ENCODE data around the gene WIZ. TPM values are rescaled to one million over a fixed set of nuclear protein-coding genes. Genes with fewer than 3 reads are reported as not detected.

WIZ gene
- polyA plus RNA-seq, 1 donor (not counting 4 experiments of a cell fraction or from before 2014, with no cell fraction given) = 5.1 TPM

- no peak for DNase-seq (ENCODE audit: low read depth, low spot score)
- Histone ChIP-seq H3K27ac (ENCODE audit: control insufficient read depth, insufficient read depth, low read length) (no peak overlapping the region), H3K9me3 (ENCODE audit: control insufficient read depth, low read depth, low read length) (no peaks in the 10 kb centered on the region), H3K27me3 (ENCODE audit: control insufficient read depth, extremely low read depth, insufficient read depth, low read length) (peaks cover 19% of the 10 kb centered on the region), H3K36me3 (ENCODE audit: control insufficient read depth in 2 of 2, extremely low read depth in 1 of 2, insufficient read depth in 2 of 2, low read length in 2 of 2) (no peaks in the 10 kb centered on the region), H4K20me1 (ENCODE audit: control insufficient read depth, extremely low read depth, insufficient read depth, low read length) (no peaks in the 10 kb centered on the region), H3K9me1 (ENCODE audit: control insufficient read depth, extremely low read depth, insufficient read depth, low read length) (no peaks in the 10 kb centered on the region), H3K4me1 (ENCODE audit: control insufficient read depth, extremely low read depth, insufficient read depth, low read length) (no peaks in the 10 kb centered on the region), H3K79me2 (ENCODE audit: control insufficient read depth, insufficient read depth, low read length) (no peaks in the 10 kb centered on the region), H3K4me3 (ENCODE audit: control insufficient read depth in 2 of 3, extremely low read depth in 1 of 3, insufficient read depth in 2 of 3, low read depth in 1 of 3, low read length in 3 of 3) (no peak overlapping the region), H3K9ac (ENCODE audit: control insufficient read depth, extremely low read depth, insufficient read depth, low read length) (no peak overlapping the region), H3K4me2 (ENCODE audit: control insufficient read depth, extremely low read depth, insufficient read depth, low read depth, low read length) (no peak overlapping the region), H2AFZ (ENCODE audit: control insufficient read depth, low read length) (no peak overlapping the region)
- dilution Hi-C loops (cut with MboI; ENCODE audit: extremely low pct_ligation_motif_present, low sequenced_read_pairs) = no loop called here
- FAIRE-seq = no peak
- TF ChIP-seq CTCF (optimal IDR thresholded peaks at IDR 0.05 in 1 of 3, IDR thresholded peaks at IDR 0.05 in 1 of 3, conservative IDR thresholded peaks at IDR 0.05 in 1 of 3; ENCODE audit: extremely low read depth in 1 of 3, insufficient read depth in 2 of 3, low read length in 3 of 3) = no peak
- TF ChIP-seq EZH2 (IDR thresholded peaks at IDR 0.05; ENCODE audit: low read length) = no peak
These were observed 19.1 kb upstream of the WIZ start for GRCh38 chr19:15468675-15469512.

- dilution Hi-C loops (cut with MboI; ENCODE audit: extremely low pct_ligation_motif_present, low sequenced_read_pairs) = no loop called here
- peaks cover 23% of the 10 kb centered on the region for H3K27me3 ChIP-seq (ENCODE audit: control insufficient read depth, extremely low read depth, insufficient read depth, low read length)
These were observed 18.0 kb upstream of the WIZ start for GRCh38 chr19:15467734-15468214.

More at GRCh38 chr19:15467734-15468214, 18.0 kb upstream of the WIZ start:
- Histone ChIP-seq H3K79me2 (ENCODE audit: control insufficient read depth, insufficient read depth, low read length) (no peaks in the 10 kb centered on the region), H3K4me1 (ENCODE audit: control insufficient read depth, extremely low read depth, insufficient read depth, low read length) (no peaks in the 10 kb centered on the region), H2AFZ (ENCODE audit: control insufficient read depth, low read length) (no peak overlapping the region), H3K9me1 (ENCODE audit: control insufficient read depth, extremely low read depth, insufficient read depth, low read length) (no peaks in the 10 kb centered on the region), H3K9ac (ENCODE audit: control insufficient read depth, extremely low read depth, insufficient read depth, low read length) (no peak overlapping the region), H3K36me3 (ENCODE audit: control insufficient read depth in 2 of 2, extremely low read depth in 1 of 2, insufficient read depth in 2 of 2, low read length in 2 of 2) (no peaks in the 10 kb centered on the region), H3K4me3 (ENCODE audit: control insufficient read depth in 2 of 3, extremely low read depth in 1 of 3, insufficient read depth in 2 of 3, low read depth in 1 of 3, low read length in 3 of 3) (no peak overlapping the region), H3K9me3 (ENCODE audit: control insufficient read depth, low read depth, low read length) (no peaks in the 10 kb centered on the region), H4K20me1 (ENCODE audit: control insufficient read depth, extremely low read depth, insufficient read depth, low read length) (no peaks in the 10 kb centered on the region), H3K27ac (ENCODE audit: control insufficient read depth, insufficient read depth, low read length) (no peak overlapping the region), H3K4me2 (ENCODE audit: control insufficient read depth, extremely low read depth, insufficient read depth, low read depth, low read length) (no peak overlapping the region)
- TF ChIP-seq EZH2 (IDR thresholded peaks at IDR 0.05; ENCODE audit: low read length) = no peak
- no peak for TF ChIP-seq CTCF (optimal IDR thresholded peaks at IDR 0.05 in 1 of 3, IDR thresholded peaks at IDR 0.05 in 1 of 3, conservative IDR thresholded peaks at IDR 0.05 in 1 of 3; ENCODE audit: extremely low read depth in 1 of 3, insufficient read depth in 2 of 3, low read length in 3 of 3)
- DNase-seq (ENCODE audit: low read depth, low spot score) (no peak), FAIRE-seq (no peak)
